CD14-positive monocyte (primary cell): Measurements from ENCODE around the gene SYNPO2. TPM values are rescaled to one million over a fixed set of nuclear protein-coding genes. Genes with fewer than 3 reads are reported as not detected.

Experiments used
- DNase-seq, 3 donors: peaks; one replicate each; pipeline ENCODE4 v3.0.0-alpha.2; 2011 to 2022
- H2AFZ ChIP-seq: 2 replicates; pipeline ENCODE4 v1.6.0; 2012; ENCODE audit warnings: mild to moderate bottlenecking, low read depth, low read length, inconsistent platforms; ENCODE audit not compliant: insufficient read depth, poor library complexity, severe bottlenecking
- H3K27ac ChIP-seq, 2 donors: 1 replicate in 1 of 2; 2 replicates in 1 of 2; pipeline ENCODE4 v1.5.1; 2012 to 2013; ENCODE audit warnings: low read length in 2 of 2, control low read depth in 1 of 2, inconsistent platforms in 1 of 2, low read depth in 1 of 2, mild to moderate bottlenecking in 1 of 2
- H3K27me3 ChIP-seq, 2 donors: one replicate each; pipeline versions ENCODE4 v1.6.0 to v1.6.1; 2011 to 2013; ENCODE audit warnings: low read length in 2 of 2; ENCODE audit not compliant: control insufficient read depth in 2 of 2, insufficient read depth in 2 of 2
- H3K36me3 ChIP-seq, 2 donors: replicated peaks in 1 of 2; 1 replicate in 1 of 2; 2 replicates in 1 of 2; pipeline versions ENCODE4 v1.5.1 to v1.6.1; 2012 to 2013; ENCODE audit warnings: low read length in 2 of 2, control low read depth in 1 of 2, inconsistent platforms in 1 of 2, mild to moderate bottlenecking in 1 of 2; ENCODE audit not compliant: insufficient read depth in 2 of 2, control insufficient read depth in 1 of 2
- H3K4me1 ChIP-seq, 2 donors: 1 replicate in 1 of 2; 2 replicates in 1 of 2; pipeline versions ENCODE4 v1.5.1 to v1.6.1; 2012 to 2013; ENCODE audit warnings: low read length in 2 of 2, control low read depth in 1 of 2, inconsistent platforms in 1 of 2, mild to moderate bottlenecking in 1 of 2, moderate library complexity in 1 of 2; ENCODE audit not compliant: insufficient read depth in 2 of 2, control insufficient read depth in 1 of 2
- H3K4me2 ChIP-seq: replicated peaks from 2 replicates; pipeline ENCODE3; 2012; ENCODE audit warnings: low read length, moderate library complexity, mild to moderate bottlenecking; ENCODE audit not compliant: poor library complexity, severe bottlenecking; ENCODE audit errors: extremely low read depth
- H3K4me3 ChIP-seq, 3 experiments: fragments of 200-600 bp in 1 of 3; sonication (generic) in 1 of 3; replicated peaks in 1 of 3; 1 replicate in 2 of 3; 2 replicates in 1 of 3; pipeline ENCODE4 v1.5.1; 2011 to 2013; ENCODE audit warnings: low read length in 3 of 3, mild to moderate bottlenecking in 3 of 3, control low read depth in 2 of 3, low read depth in 2 of 3, inconsistent platforms in 1 of 3, moderate library complexity in 1 of 3
- H3K79me2 ChIP-seq: 2 replicates; pipeline ENCODE4 v1.6.0; 2012; ENCODE audit warnings: mild to moderate bottlenecking, control low read depth, inconsistent platforms, low read length, moderate library complexity; ENCODE audit not compliant: insufficient read depth
- H3K9ac ChIP-seq: 2 replicates; pipeline ENCODE4 v1.6.0; 2017; ENCODE audit warnings: low read length, mild to moderate bottlenecking; ENCODE audit not compliant: insufficient read depth, poor library complexity, severe bottlenecking
- H3K9me3 ChIP-seq, 2 donors: replicated peaks in 1 of 2; 1 replicate in 1 of 2; 2 replicates in 1 of 2; pipeline versions ENCODE4 v1.5.1 to v1.6.1; 2012 to 2013; ENCODE audit warnings: low read length in 2 of 2, control low read depth in 1 of 2; ENCODE audit not compliant: control insufficient read depth in 1 of 2, insufficient read depth in 1 of 2
- H4K20me1 ChIP-seq: 2 replicates; pipeline ENCODE4 v1.6.0; 2012; ENCODE audit warnings: mild to moderate bottlenecking, low read length, control low read depth, moderate library complexity; ENCODE audit not compliant: insufficient read depth
- H3K27ac Mint-ChIP-seq, 7 donors: one replicate each; pipeline ENCODE4 v1.8.0; 2020; ENCODE audit warnings: mild to moderate bottlenecking in 7 of 7, mixed read lengths in 7 of 7, moderate library complexity in 6 of 7, inconsistent platforms in 2 of 7
- H3K27me3 Mint-ChIP-seq, 3 donors: one replicate each; pipeline ENCODE4 v1.8.0; 2021 to 2022; ENCODE audit warnings: low read depth in 3 of 3, mild to moderate bottlenecking in 3 of 3, mixed read lengths in 3 of 3, moderate library complexity in 3 of 3, inconsistent platforms in 1 of 3
- H3K36me3 Mint-ChIP-seq, 2 donors: one replicate each; pipeline ENCODE4 v1.8.0; 2020; ENCODE audit warnings: mixed read lengths in 2 of 2, inconsistent platforms in 1 of 2, mild to moderate bottlenecking in 1 of 2
- H3K4me1 Mint-ChIP-seq: one replicate; pipeline ENCODE4 v1.8.0; 2020; ENCODE audit warnings: mild to moderate bottlenecking, mixed read lengths
- H3K4me3 Mint-ChIP-seq, 2 donors: one replicate each; pipeline ENCODE4 v1.8.0; 2020; ENCODE audit warnings: mild to moderate bottlenecking in 2 of 2, mixed read lengths in 2 of 2, moderate library complexity in 1 of 2
- H3K9me3 Mint-ChIP-seq, 7 donors: one replicate each; pipeline ENCODE4 v1.8.0; 2020 to 2022; ENCODE audit warnings: mixed read lengths in 7 of 7, mild to moderate bottlenecking in 6 of 7, moderate library complexity in 6 of 7, inconsistent platforms in 2 of 7
- CTCF ChIP-seq: fragments of 200-600 bp; IDR thresholded peaks from one replicate; pipeline ENCODE4 v1.8.0; 2022; ENCODE audit warnings: antibody characterized with exemption, mild to moderate bottlenecking
- WGBS: methylation state at CpG from one replicate; pipeline ENCODE4 v1.1.5; 2013; ENCODE audit warnings: missing lambda C conversion rate; ENCODE audit not compliant: insufficient coverage; 5-methylcytosine and 5-hydroxymethylcytosine counted together
- intact Hi-C, 2 donors: fragments of 100-400 bp; cut with micrococcal nuclease; formaldehyde crosslinking; loops; one replicate each; pipeline versions ENCODE4 v1.15.0 to v1.15.1; 2023
- polyA plus RNA-seq, 3 donors: library from polyadenylated mRNA; depleted of rRNA in 1 of 3; unstranded in 2 of 3; stranded (reverse) in 1 of 3; fragments of 300-500 nt in 2 of 3; fragments of >200 nt in 1 of 3; fragmentation: Illumina TruSeq in 2 of 3; gene quantifications; 1 replicate in 2 of 3; 2 replicates in 1 of 3; pipeline ENCODE4 v1.2.3, GENCODE V29; 2012 to 2021

SYNPO2 gene
- polyA plus RNA-seq, 3 donors: 0.04 TPM; not detected in 2

- no peak for TF ChIP-seq CTCF
- Histone ChIP-seq H3K4me3 (no peak overlapping the region), H3K4me2 (no peak overlapping the region), H2AFZ (no peak overlapping the region), H3K27me3 (no peaks in the 10 kb centered on the region), H3K79me2 (no peaks in the 10 kb centered on the region), H3K9me3 (no peaks in the 10 kb centered on the region), H3K9ac (no peak overlapping the region), H4K20me1 (no peaks in the 10 kb centered on the region), H3K36me3 (no peaks in the 10 kb centered on the region), H3K27ac (no peak overlapping the region), H3K4me1 (peaks cover 13 to 15% of the 10 kb centered on the region in 2 donors)
- Mint-ChIP-seq H3K27me3 (peaks cover 0 to 6% (median under 1%) of the 10 kb centered on the region in 3 donors), H3K36me3 (no peaks in the 10 kb centered on the region), H3K4me1 (peaks cover 20% of the 10 kb centered on the region), H3K4me3 (no peak overlapping the region), H3K9me3 (peaks cover 0 to under 1% (median 0%) of the 10 kb centered on the region in 7 donors), H3K27ac (no peak overlapping the region)
- no CpG with 5 or more reads among the region's 2 CpGs for WGBS
- intact Hi-C loops: loop anchor here in 1 of 2 donors (10.0 kb wide), 1 partner anchor 105 kb away; the partner anchor contains the start of gene USP53
- no peak for DNase-seq
Observed at GRCh38 chr4:119110121-119110520, 221.5 kb downstream of the SYNPO2 start.

Other genes with a start within 250 kb of the SYNPO2 start
- 10 to 100 TPM in 1 of 3 donors, 1 to 10 TPM in 2; 6.6 to 19.2 (median 8.2) TPM for gene METTL14, start 203.5 kb upstream of the SYNPO2 start, polyA plus RNA-seq
- 10 to 100 TPM; 16.8 to 31.3 (median 22.6) TPM for gene SEC24D, start 52.7 kb upstream of the SYNPO2 start, polyA plus RNA-seq
- gene MYOZ2, start 247.0 kb downstream of the SYNPO2 start, polyA plus RNA-seq: not detected